Measurements from ENCODE around the gene HMGN4.
"Not testable (repeated sequence)": the region's sequence is repeated elsewhere in the genome, so short reads cannot be mapped to it uniquely, and the experiment has no call there.

The HMGN4 gene

DNA sequence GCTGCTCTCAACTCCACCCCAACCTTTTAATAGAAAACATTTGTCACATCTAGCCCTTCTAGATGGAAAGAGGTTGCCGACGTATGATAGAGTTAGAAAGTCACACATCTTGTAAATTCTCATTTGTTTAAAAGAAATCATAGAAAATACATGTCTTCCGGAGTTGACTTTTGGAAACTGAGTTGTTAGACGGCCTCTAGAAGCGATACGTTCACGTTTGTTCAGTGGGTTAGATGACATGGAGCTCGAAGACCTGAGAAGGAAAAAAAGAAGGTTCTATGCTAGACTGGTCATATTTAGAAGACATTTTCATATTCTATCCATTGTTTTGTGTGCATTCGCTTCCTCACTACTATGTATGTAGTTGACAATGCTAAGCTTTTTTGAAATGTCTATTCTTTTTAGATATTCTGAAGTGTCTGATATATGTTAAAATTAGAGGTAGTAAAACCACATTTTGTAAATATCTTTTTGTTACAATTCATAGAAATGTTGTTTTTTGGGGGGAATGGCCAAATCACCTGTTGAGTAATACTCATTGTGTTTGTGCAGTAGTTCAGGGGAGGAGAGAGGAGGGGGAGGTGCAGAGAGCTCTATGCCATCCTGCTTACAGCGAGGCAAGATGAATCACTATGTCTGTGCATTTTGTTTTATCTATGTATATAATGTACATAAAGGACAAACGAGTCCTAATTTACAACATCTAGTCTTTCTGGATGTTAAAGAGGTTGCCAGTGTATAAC is 15.5 kb upstream of the HMGN4 start:
- DNase-seq (ENCODE audit: low read depth), result not testable (repeated sequence)

- not testable (repeated sequence) for DNase-seq (ENCODE audit: low read depth)
Observed at GRCh38 chr6:26524314-26524713, 13.9 kb upstream of the HMGN4 start.

DNA sequence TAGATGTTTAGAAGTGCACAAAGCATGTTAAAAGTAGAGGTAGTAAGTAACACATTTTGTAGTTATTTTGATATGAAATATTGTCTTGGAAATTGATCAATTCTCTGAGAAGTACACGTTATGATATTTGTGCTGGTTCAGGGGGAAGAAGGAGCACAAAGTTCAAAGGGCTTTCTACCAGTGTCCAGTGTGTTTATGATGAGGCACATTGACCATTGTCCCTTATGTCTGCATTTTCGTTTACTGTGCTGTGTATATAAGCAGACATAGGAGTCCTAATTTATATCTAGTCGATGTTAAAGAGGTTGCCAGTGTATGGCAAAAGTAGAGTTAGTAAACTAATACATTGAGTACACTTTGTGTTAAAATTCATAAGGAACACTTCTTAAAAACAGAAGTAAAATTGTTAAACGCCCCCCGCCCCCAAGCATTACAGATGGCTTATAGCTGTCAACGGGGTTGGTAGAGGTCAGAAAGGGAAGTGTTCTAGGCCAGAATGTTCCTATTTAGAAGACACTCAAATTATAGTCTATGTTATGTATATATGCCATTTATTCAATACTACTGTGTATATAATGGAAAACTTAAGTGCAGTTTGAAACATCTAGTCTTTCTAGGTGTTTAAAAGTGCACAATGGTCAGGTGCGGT is 13.3 kb upstream of the HMGN4 start:
- no peak for DNase-seq (ENCODE audit: low read depth)

GRCh38 chr6:26525838-26526237 is 12.3 kb upstream of the HMGN4 start:
- no peak for DNase-seq (ENCODE audit: low read depth)

- DNase-seq (ENCODE audit: low read depth), result no peak
Observed at GRCh38 chr6:26526928-26527327, 11.2 kb upstream of the HMGN4 start.

- no peak for DNase-seq (ENCODE audit: low read depth)
Observed at GRCh38 chr6:26530203-26530602, 8.0 kb upstream of the HMGN4 start.

GRCh38 chr6:26531897-26532296 is 6.3 kb upstream of the HMGN4 start:
- no peak for DNase-seq (ENCODE audit: low read depth)

- peak; percentile 92 for DNase-seq (ENCODE audit: low read depth)
Observed at GRCh38 chr6:26532699-26533531, 5.3 kb upstream of the HMGN4 start.

- no peak for DNase-seq (ENCODE audit: low read depth)
Observed at GRCh38 chr6:26533532-26533931, 4.6 kb upstream of the HMGN4 start.

- no peak for DNase-seq (ENCODE audit: low read depth)
Observed at GRCh38 chr6:26534681-26535465, 3.3 kb upstream of the HMGN4 start.

- no peak for DNase-seq (ENCODE audit: low read depth)
Observed at GRCh38 chr6:26536571-26537159, 1.5 kb upstream of the HMGN4 start.

DNA sequence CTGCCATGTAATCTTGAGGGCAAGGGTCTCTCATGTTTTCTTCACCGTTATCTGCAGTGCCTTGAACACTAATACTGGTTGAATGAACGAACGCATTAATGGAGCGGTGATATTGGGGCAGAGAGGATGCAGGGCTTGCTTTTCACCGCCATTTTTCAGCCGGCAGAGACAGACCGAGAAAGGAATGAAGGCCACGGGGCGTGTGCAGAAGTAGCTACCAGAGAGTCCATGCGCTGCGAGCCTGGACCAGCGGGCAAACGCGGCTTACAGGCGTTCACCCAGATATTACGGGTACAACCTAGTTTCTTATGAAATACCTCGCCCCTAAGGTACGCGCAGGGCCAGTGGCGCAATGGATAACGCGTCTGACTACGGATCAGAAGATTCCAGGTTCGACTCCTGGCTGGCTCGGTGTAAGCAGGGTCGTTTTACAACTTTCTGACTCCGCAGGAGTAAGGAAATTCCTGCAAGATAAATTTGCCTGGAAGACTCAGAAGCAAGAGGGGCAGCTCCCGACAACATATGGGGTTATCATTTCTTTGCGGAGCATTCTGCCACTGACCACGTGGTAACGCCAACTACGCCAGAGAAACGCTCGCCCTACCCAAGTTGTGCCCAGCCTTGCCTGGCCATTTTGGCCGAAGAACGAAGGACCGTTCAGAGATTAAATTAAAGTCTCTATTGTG is 863 bp upstream of the HMGN4 start:
- DNase-seq (ENCODE audit: low read depth), result peak; percentile 82

- DNase-seq (ENCODE audit: low read depth), result no peak
Observed at GRCh38 chr6:26538572-26538902, 371 bp downstream of the HMGN4 start.

DNA sequence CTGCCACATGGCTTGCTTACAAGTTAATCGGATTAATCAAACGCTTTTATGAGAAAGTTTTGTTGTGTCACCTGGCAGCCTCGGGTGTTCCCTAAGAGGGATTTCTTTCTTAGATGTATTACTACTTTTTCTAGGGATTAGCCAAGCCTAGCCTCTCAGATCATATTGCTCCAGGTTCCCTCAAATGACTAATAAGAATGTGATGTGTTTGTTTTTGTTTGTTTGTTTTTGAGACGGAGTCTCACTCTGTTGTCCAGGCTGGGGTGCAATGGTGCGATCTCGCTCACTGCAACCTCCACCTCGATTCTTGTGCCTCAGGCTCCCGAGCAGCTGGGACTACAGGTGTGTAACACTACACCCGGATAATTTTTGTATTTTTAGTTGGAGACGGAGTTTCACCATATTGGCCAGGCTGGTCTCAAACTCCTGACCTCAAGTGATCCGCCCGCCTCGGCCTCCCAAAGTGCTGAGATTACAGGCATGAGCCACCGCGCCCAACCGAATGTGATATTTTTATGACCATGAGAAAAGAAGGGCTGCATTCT is 977 bp downstream of the HMGN4 start:
- DNase-seq (ENCODE audit: low read depth), result no peak

DNA sequence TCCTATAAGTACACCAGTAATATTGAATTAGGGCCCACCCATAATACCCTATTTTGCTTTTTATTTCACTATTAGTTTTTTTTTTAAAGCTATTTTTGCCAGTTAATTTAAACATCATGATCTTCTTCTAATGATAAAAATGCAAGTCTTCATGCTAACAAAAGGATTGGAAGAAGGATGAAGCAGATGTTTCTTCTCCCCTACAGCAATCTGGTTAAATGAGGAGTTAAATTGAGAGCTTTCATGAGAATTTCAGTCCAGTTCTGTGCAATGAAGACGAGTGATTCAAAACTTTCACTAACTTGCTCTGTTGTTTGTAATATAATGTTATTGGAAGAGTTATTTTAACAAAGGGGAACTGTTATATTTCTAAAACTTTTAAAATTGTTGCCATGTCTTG is 3.4 kb downstream of the HMGN4 start:
- no peak for DNase-seq (ENCODE audit: low read depth)

DNA sequence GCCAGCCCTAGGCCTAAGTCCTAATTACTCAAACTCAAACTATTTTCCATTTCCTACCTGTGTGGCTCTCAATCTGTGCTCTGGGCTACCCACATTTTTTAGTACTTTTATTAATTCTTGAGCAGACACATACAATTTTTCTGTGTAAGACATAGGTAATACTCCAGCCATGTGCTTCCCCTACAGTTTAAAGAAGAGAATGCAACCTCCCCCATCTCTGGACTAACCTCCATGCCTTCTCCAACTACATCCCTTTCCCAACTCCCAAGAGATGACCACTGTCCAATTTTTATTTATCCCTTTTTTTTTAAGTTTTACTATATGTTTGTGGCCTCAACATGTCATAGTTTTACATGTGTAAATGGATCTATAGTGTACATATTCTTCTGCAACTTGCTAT is 5.8 kb downstream of the HMGN4 start:
- DNase-seq (ENCODE audit: low read depth), result no peak

DNA sequence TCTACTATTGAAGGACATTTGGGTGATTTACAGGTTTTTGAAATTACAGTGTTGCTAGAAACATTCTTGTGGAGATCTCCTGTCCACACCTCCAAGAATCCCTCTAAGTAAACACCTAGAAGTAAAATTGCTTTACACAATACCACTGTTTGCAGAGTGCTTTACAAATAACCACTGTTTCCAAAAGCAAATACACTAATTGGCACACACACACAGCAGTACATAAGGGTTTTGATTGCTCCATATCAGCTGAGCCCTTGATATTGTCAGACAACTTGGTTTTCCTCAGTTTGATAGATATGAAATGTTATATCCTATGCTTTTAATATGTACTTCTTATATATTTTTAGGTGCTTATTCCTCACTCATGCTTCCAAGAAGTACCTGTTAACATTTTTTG is 6.3 kb downstream of the HMGN4 start:
- DNase-seq (ENCODE audit: low read depth), result no peak

- DNase-seq (ENCODE audit: low read depth), result no peak
Observed at GRCh38 chr6:26545627-26546026, 7.5 kb downstream of the HMGN4 start.

GRCh38 chr6:26547363-26547762 is 9.2 kb downstream of the HMGN4 start:
- DNase-seq (ENCODE audit: low read depth), result not testable (repeated sequence)

GRCh38 chr6:26550250-26550993 is 12.3 kb downstream of the HMGN4 start:
- DNase-seq (ENCODE audit: low read depth), result no peak

All from stimulated activated CD8-positive, alpha-beta memory T cell treated with anti-CD3 and anti-CD28 coated beads, Interleukin-7, amount 100 ng/mL, for 24 hours (primary cell).